GM19193 (cell line): Measurements from ENCODE around the gene ETS1.

Experiments
- POLR2A ChIP-seq: IDR thresholded peaks from 4 replicates; pipeline ENCODE4 v1.6.1; 2011; ENCODE audit not compliant: insufficient read depth, insufficient read length; ENCODE audit errors: extremely low read depth

Gene ETS1, protein sequence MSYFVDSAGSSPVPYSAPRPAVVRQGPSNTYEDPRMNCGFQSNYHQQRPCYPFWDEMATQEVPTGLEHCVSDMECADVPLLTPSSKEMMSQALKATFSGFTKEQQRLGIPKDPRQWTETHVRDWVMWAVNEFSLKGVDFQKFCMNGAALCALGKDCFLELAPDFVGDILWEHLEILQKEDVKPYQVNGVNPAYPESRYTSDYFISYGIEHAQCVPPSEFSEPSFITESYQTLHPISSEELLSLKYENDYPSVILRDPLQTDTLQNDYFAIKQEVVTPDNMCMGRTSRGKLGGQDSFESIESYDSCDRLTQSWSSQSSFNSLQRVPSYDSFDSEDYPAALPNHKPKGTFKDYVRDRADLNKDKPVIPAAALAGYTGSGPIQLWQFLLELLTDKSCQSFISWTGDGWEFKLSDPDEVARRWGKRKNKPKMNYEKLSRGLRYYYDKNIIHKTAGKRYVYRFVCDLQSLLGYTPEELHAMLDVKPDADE

DNA sequence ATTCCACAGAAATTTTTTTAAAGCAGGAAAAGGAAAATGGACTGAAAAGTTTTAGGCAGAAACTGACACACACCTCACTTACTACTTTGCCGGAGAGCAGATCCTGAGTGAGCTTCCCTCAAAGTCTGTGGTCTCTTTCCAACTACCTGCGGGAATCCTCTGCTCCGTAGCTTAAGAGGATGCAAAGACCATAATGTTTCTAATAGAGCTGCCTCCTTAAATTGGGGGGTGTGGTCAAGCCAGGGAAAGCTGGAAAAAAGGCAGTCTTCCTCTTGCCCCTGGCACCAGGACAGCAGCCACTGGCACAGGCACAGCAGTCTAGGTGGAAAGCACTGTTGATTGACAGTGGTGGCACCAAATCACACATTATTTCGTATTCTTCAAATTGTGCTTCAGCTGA lies at the start of gene ETS1:
ETS1 (minus strand) TSS at position 144 of the 400 bp plus-strand sequence. CDS start 14,428 bp downstream, outside the sequence.
- no peak for TF ChIP-seq POLR2A

DNA sequence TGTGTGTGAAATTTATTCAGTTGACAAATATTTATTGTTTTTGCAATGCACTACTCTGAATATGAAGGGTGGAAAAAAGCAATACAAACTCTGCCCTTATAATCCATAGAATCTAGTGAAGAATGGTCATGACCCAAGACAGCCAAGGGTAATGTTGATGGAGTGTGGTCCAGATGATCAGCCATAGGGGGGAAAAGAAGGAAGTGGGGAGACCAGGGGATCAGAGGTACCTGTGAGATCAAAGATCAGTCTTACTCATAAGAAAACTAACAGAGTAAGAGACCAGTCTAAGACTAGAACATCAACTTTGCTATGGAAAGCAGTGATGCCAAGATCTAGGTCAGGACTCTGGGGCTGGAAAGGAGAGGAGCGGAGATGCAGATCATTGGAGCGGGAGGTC lies 47.0 kb upstream of the ETS1 start:
- TF ChIP-seq POLR2A: no peak

DNA sequence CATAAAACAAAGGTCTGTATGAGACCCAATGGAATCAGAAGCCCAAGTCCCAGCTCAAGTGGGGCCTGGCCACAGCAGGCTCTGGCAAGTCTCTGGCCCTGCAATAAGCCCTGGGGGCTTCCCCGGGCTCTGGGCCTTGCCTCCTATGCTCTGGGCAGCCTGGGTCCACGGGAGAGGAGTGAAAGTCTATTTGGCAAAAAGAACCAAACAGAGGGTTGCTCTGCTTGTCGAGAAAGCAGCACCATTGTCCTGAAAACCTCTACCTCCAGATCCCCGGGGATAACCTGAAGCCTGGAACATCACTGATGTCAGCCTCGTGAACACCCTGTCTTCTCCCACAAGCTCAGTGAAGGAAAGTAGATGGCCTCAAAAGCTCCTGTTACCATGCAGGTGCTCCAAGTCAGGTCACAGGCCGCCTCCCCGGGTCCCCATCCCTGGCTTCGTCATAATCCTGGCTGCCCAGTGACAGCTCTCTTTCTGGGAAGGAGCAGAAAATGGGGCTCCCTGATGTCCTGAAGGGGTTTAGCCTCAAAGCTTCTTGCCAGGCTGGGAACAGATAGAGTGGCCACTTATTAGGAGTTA lies 46.1 kb upstream of the ETS1 start:
- TF ChIP-seq POLR2A: no peak

DNA sequence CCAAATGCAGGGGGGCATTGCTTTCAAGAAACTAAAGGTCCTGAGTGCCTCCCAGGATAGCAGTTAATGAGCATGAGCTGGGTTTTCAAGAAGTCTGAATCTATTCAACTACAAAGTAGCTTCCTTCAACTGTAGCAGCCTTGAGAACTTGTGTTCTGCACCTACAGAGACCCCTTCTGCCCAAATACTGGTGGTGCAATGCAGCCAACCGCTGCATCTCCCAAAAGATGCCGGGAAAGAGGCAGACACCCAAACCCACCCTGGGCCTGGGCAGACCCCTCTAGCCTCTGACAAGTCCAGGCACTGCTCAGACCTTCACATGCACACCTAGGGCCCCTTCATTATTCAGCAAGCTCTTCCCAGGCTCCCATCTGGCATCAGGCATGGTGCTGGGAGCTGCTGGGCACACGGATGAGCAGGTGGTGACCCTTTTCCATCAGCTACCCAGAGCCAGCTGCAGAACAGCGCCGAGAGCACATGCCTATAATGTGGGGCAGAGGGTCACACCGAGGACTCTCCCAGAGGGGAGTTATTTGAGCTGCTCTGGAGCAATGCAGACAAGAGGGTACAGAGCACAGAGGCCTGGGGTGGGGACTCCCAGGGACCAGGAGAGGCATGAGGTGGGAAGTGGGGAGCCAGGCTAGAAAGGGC lies 44.9 kb upstream of the ETS1 start:
- TF ChIP-seq POLR2A: no peak

DNA sequence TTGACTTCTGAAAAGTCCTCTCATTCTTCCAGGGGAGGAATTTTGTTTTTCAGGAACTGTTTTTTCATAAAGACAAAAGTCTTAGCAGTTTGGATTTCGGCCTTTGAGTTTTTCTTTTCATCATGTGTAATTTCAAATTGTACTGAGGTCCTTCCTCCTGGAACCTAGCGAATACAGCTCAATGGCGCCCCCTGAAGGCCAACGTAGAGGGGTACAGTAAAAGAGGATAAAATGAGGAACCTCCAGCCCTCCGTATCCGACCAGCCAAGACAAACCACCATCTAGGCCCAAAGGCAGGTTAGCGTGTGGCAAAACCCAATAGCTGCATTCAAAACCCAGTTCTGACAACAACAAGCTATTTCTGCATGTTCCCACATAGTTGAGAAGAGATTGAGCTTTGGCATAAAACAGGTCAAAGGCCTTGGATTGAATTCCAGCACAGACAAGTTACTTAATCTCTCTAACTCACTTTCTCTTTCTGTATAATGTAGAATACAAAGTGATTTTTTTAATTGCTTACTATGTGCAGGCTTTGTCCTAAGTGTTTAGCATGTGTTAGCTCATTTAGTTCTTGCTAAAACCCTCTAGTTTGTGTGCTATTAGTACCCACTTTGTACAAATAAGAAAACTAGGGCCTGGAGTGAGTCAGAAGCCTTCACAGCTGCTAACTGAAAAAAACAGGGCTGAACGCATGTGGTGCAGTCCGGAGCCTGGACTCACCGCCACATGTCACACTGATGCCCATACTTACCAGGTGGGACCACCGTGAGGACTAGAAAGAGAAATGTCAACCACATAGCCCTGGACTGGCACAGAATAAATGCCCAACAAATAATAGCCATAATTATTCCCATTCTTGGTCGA lies 43.2 kb upstream of the ETS1 start:
- no peak for TF ChIP-seq POLR2A

DNA sequence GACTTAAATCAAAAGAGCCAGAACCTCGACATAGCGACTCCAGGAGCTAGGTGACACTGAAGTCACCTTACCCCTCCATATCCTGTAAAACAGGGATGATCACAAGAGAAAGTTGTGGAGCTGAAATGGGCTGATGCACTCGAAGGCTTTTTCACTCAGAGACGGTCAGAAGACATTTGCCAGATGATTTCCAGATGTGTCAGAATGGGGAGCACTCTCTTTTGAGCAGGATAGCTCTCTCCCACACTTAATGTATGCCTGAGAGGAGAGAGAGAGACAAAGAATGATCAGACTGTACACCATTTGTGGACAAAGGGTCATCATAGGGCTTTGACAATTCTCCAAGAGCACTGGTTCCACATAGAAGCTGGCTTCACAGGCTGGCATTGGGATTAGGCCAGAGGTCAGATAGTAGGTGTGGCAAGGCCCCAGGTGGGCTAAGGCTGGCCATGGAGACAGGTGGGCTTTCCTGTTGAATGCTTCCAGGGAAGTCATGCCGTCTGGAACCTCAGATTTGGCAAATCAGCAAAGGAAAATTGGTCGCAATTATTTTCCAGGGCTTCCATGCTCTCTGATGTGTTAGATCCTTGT lies 42.3 kb upstream of the ETS1 start:
- TF ChIP-seq POLR2A: no peak

DNA sequence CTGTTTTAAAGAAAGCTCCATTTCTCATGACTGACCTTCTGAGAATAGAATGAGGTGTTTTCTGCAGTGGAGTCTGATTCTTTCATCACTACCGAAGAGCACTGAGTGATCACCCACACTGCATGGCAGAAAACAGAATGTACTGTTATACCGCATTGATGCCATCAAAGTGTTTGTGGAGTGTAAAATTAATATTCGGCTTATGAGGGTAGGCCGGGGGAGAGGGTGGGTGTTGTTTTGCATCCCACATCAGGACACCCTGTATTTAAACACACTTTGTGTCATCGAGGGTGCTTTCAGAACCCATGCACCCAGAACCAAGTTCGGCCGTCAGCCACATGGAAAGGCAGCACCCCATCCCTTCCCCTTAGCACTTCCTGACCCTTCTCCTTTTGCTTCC lies 41.3 kb upstream of the ETS1 start:
- TF ChIP-seq POLR2A: peak; percentile 31

DNA sequence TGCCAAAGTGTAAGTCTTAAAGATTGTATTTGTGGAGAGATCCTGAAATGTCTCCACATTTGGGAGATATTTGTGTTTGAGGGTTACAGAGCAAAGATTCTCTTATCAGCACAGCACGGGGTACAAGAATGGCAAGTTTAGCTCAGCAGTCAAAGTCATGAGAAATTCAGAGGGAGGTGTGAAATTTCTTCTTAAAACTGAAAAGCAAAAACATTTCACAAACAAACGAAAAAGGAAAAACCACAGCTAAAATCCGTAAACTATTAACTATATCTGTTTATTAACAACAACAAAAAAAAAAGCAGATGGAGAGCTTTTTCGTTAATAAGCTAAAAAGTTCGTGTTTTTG lies 40.9 kb upstream of the ETS1 start:
- no peak for TF ChIP-seq POLR2A

DNA sequence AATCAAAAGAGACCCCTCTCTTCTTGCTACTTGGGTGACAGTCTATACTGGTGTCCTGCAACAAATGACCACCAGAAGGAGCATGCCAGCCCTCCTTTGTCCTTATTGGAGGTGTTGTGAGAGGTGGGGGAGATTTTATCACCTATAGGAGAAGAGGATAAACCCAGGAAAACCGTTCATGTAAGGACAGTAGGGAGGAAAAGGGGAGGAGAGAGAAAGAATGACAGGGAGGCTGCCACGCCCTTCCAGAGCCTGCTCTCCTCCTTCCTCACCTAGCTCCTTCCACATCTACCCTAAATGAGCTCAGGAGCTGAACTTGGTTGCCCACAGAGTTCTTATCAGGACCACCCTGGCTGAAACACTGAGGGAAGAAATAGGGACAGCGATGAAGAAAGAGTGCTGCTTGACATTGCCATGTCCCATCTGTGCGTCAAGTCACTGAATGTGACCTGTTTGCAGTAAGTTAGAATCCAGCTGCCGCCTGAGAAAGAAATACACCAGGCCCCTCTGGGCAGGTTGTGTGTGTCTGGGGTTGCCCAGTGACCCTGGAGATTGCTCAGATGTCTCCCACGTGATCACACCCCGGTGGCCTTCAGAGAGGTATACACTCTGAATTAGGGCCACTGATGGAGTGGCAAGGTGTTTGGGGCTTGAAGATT lies 40.4 kb upstream of the ETS1 start:
- TF ChIP-seq POLR2A: no peak

DNA sequence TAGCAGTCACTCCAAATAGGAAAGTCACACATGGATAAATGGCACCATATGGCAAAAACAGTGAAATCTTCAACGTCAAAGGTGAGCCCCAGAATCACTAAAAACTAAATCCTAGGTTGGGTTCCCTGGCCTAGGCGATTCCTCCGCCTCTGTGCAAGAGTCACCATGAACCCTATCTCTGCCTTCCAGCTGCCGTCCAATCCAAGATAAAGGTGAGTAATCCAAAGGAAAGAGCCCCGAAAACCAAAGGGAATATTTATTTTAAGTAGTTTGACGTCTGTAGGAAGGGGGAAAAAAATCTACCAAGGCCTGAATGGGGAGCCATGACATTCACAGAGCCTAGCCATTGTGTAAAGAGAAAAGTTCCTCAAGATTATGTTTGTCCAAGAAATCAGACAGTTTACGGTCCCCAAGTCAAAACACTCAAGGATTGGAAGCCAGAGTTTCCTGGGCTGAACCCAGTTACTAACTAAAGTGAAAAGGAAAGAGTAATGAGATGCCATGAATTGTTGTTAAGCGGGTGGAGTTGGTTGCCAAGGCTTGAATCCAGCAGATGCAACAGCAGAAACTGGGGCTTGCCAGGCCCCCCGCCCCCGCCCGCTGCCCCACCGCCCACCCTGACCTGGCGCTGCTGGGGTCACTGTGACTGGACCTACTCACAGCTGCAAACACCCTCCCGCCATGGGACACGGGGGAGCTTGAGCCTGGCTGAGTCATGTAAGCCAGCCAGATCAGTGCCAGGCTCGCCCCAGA lies 39.7 kb upstream of the ETS1 start:
- no peak for TF ChIP-seq POLR2A

DNA sequence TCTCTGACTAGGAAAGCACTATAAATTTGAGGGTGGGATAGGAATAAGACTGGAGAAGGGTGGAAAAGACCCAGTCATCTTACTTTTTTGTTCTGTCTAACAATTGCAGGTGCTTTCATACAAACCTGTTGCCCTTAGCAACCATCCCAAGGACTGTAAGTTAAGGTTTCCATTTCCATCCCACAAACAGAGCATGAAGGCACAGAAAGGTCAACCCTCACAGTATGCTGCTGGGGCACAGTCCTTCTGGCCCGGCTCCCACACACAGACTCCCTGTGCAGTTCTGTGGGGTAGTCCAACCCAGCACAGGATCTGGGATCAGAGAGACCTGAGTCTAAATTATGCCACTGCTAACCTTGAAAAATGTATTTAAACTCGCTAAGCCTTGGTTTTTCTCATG lies 38.4 kb upstream of the ETS1 start:
- TF ChIP-seq POLR2A: no peak

DNA sequence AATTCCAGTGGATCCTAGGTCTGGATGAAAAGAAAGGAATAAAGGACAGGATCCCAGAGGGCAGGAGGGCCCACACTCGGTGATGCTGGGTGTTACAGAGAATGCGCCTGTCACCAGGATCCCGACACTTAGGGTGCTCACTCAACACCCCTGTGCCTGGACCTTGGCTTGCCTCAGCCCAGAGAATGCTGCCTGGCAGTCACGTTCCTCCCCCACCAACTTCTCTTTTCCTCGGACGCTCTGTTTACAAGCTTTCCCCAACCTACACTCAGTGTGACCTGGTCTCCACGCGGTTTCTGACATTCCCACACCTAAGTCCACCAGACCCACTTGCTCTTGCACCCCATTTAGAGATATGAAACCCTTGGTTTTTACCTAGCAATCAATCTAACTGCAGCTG lies 38.0 kb upstream of the ETS1 start:
- TF ChIP-seq POLR2A: no peak
